GM18526 (cell line): ENCODE data around the gene EEIG2.

Experiments
- POLR2A ChIP-seq: IDR thresholded peaks from 3 replicates; pipeline ENCODE4 v1.6.1; 2011; ENCODE audit not compliant: insufficient read length; ENCODE audit errors: extremely low read depth

Gene EEIG2

GRCh38 chr1:108559215-108560186 lies at the start of gene EEIG2:
Gene EEIG2, plus strand, starts transcription at chr1:108560100. Its CDS starts 329 bp downstream, at chr1:108560429.
- no peak for TF ChIP-seq POLR2A

GRCh38 chr1:108511764-108512163 lies 48.1 kb upstream of the EEIG2 start:
- TF ChIP-seq POLR2A, result no peak

- TF ChIP-seq POLR2A, result no peak
Measured at GRCh38 chr1:108512239-108513043, 47.5 kb upstream of the EEIG2 start.

- no peak for TF ChIP-seq POLR2A
Measured at GRCh38 chr1:108513044-108513415, 46.9 kb upstream of the EEIG2 start.

GRCh38 chr1:108521990-108522393 lies 37.9 kb upstream of the EEIG2 start:
- TF ChIP-seq POLR2A, result no peak

GRCh38 chr1:108523829-108524228 lies 36.1 kb upstream of the EEIG2 start:
- no peak for TF ChIP-seq POLR2A

GRCh38 chr1:108524676-108525075 lies 35.2 kb upstream of the EEIG2 start:
- no peak for TF ChIP-seq POLR2A

GRCh38 chr1:108527135-108527534 lies 32.8 kb upstream of the EEIG2 start:
- no peak for TF ChIP-seq POLR2A

- no peak for TF ChIP-seq POLR2A
Measured at GRCh38 chr1:108527837-108528236, 32.1 kb upstream of the EEIG2 start.

GRCh38 chr1:108531444-108531843 lies 28.5 kb upstream of the EEIG2 start:
- TF ChIP-seq POLR2A, result no peak

GRCh38 chr1:108532730-108533129 lies 27.2 kb upstream of the EEIG2 start:
- no peak for TF ChIP-seq POLR2A

- no peak for TF ChIP-seq POLR2A
Measured at GRCh38 chr1:108533351-108534083, 26.4 kb upstream of the EEIG2 start.

- no peak for TF ChIP-seq POLR2A
Measured at GRCh38 chr1:108534759-108535158, 25.1 kb upstream of the EEIG2 start.

GRCh38 chr1:108537976-108538375 lies 21.9 kb upstream of the EEIG2 start:
- TF ChIP-seq POLR2A, result no peak

- TF ChIP-seq POLR2A, result no peak
Measured at GRCh38 chr1:108540977-108541376, 18.9 kb upstream of the EEIG2 start.
